ENCODE data around the gene EXOC6.
"Not testable (repeated sequence)": the region's sequence is repeated elsewhere in the genome, so short reads cannot be mapped to it uniquely, and the experiment has no call there.

EXOC6 gene

GRCh38 chr10:92890471-92890870 lies 42.2 kb downstream of the EXOC6 start:
- DNase-seq = no peak

GRCh38 chr10:92891885-92892690 lies 43.8 kb downstream of the EXOC6 start:
- no peak for DNase-seq

- no peak for DNase-seq
Measured at GRCh38 chr10:92892691-92893054, 44.4 kb downstream of the EXOC6 start.

- DNase-seq = no peak
Measured at GRCh38 chr10:92894081-92894655, 45.8 kb downstream of the EXOC6 start.

- no peak for DNase-seq
Measured at GRCh38 chr10:92897916-92898315, 49.6 kb downstream of the EXOC6 start.

- no peak for DNase-seq
Measured at GRCh38 chr10:92901819-92902251, 53.5 kb downstream of the EXOC6 start.

- DNase-seq = no peak
Measured at GRCh38 chr10:92903633-92904032, 55.3 kb downstream of the EXOC6 start.

GRCh38 chr10:92907280-92907679 lies 59.0 kb downstream of the EXOC6 start:
- DNase-seq = no peak

- not testable (repeated sequence) for DNase-seq
Measured at GRCh38 chr10:92912631-92913030, 64.3 kb downstream of the EXOC6 start.

- no peak for DNase-seq
Measured at GRCh38 chr10:92913973-92914372, 65.7 kb downstream of the EXOC6 start.

- peak; percentile 25 for DNase-seq
Measured at GRCh38 chr10:92914478-92915325, 66.4 kb downstream of the EXOC6 start.

GRCh38 chr10:92915892-92916291 lies 67.6 kb downstream of the EXOC6 start:
- DNase-seq = no peak

GRCh38 chr10:92916433-92916832 lies 68.1 kb downstream of the EXOC6 start:
- no peak for DNase-seq

GRCh38 chr10:92918603-92919002 lies 70.3 kb downstream of the EXOC6 start:
- no peak for DNase-seq

- DNase-seq = no peak
Measured at GRCh38 chr10:92920866-92921265, 72.5 kb downstream of the EXOC6 start.

- no peak for DNase-seq
Measured at GRCh38 chr10:92923416-92923815, 75.1 kb downstream of the EXOC6 start.

- DNase-seq = no peak
Measured at GRCh38 chr10:92929896-92930295, 81.6 kb downstream of the EXOC6 start.

GRCh38 chr10:92931597-92931996 lies 83.3 kb downstream of the EXOC6 start:
- DNase-seq = no peak

- DNase-seq = no peak
Measured at GRCh38 chr10:92937876-92938275, 89.6 kb downstream of the EXOC6 start.

GRCh38 chr10:92938841-92939240 lies 90.5 kb downstream of the EXOC6 start:
- DNase-seq = no peak

GRCh38 chr10:92942226-92942625 lies 93.9 kb downstream of the EXOC6 start:
- no peak for DNase-seq

GRCh38 chr10:92946491-92946890 lies 98.2 kb downstream of the EXOC6 start:
- no peak for DNase-seq

- not testable (repeated sequence) for DNase-seq
Measured at GRCh38 chr10:92952573-92952972, 104.3 kb downstream of the EXOC6 start.

All from stimulated activated CD4-positive, alpha-beta T cell treated with anti-CD3 and anti-CD28 coated beads, Interleukin-1b, Interleukin-23, amount 100 ng/mL, for 48 hours (primary cell).